A673 (cell line): ENCODE measurements around the gene DUOX1. TPM values are rescaled to one million over a fixed set of nuclear protein-coding genes. Genes with fewer than 3 reads are reported as not detected.

Source experiments
- BruUV-seq: library from RNA; stranded (reverse); fragments of 400-500 nt; replicated peaks from 2 replicates; lab custom pipeline; 2021; lab: Mats Ljungman, UMichigan
- CTCF ChIA-PET: fragments of 300-600 bp; sonication (Branson Sonifier 250); formaldehyde crosslinking; loops from one replicate; lab custom pipeline; 2022; ENCODE audit warnings: antibody characterized with exemption; lab: Charles Lee
- POLR2A ChIA-PET: fragments of 300-600 bp; sonication (Branson Sonifier 250); formaldehyde crosslinking; loops from one replicate; lab custom pipeline; 2022; ENCODE audit warnings: antibody characterized with exemption; ENCODE audit not compliant: low non-redundant PET; lab: Charles Lee
- DNase-seq: peaks from one replicate; pipeline ENCODE4 v3.0.0-alpha.2; 2015; ENCODE audit warnings: low spot score
- H3K27ac ChIP-seq: fragments of 200-600 bp; sonication (generic); 2 replicates; pipeline ENCODE4 v1.5.1; 2016; ENCODE audit warnings: mixed run types, low read depth, mild to moderate bottlenecking, mixed read lengths, antibody characterized with exemption, low read length; ENCODE audit not compliant: poor library complexity, severe bottlenecking
- H3K27me3 ChIP-seq: fragments of 200-600 bp; sonication (generic); replicated peaks from 2 replicates; pipeline ENCODE4 v1.6.1; 2017; ENCODE audit warnings: mixed run types, low read depth, mild to moderate bottlenecking, mixed read lengths, antibody characterized with exemption, low read length; ENCODE audit not compliant: insufficient read depth, poor library complexity
- H3K36me3 ChIP-seq: fragments of 200-600 bp; sonication (generic); 2 replicates; pipeline ENCODE4 v1.6.1; 2016; ENCODE audit warnings: mixed run types, mild to moderate bottlenecking, mixed read lengths, antibody characterized with exemption, low read length; ENCODE audit not compliant: insufficient read depth, poor library complexity, severe bottlenecking
- H3K4me1 ChIP-seq: fragments of 200-600 bp; sonication (generic); 2 replicates; pipeline ENCODE4 v1.6.1; 2017; ENCODE audit warnings: mixed run types, mild to moderate bottlenecking, mixed read lengths, antibody characterized with exemption, low read length; ENCODE audit not compliant: insufficient read depth, poor library complexity, severe bottlenecking
- H3K4me3 ChIP-seq: fragments of 200-600 bp; sonication (generic); 2 replicates; pipeline ENCODE4 v1.5.1; 2016; ENCODE audit warnings: low read depth, mixed run types, mild to moderate bottlenecking, mixed read lengths, low read length; ENCODE audit not compliant: poor library complexity, severe bottlenecking
- H3K9me3 ChIP-seq: fragments of 200-600 bp; sonication (generic); 2 replicates; pipeline ENCODE4 v1.6.1; 2016; ENCODE audit warnings: mixed run types, low read depth, mild to moderate bottlenecking, mixed read lengths, antibody characterized with exemption, low read length; ENCODE audit not compliant: poor library complexity, severe bottlenecking
- EZH2 ChIP-seq: fragments of 200-600 bp; sonication (generic); IDR thresholded peaks from 2 replicates; pipeline ENCODE4 v1.6.1; 2017; ENCODE audit warnings: borderline replicate concordance, low read depth, mild to moderate bottlenecking, mixed read lengths, antibody characterized with exemption, low read length; ENCODE audit not compliant: poor library complexity, severe bottlenecking
- intact Hi-C: fragments of 100-400 bp; cut with micrococcal nuclease; formaldehyde crosslinking; loops from one replicate; pipeline ENCODE4 v1.10.0; 2022; ENCODE audit not compliant: unreplicated experiment
- total RNA-seq: library from RNA; stranded (reverse); gene quantifications from 2 replicates; pipeline ENCODE4 v1.2.3, GENCODE V29; 2021
- TF ChIP-seq, protein P1 (sequence below): fragments of 300-800, 200-600 bp; sonication (generic); conservative IDR thresholded peaks from 2 replicates; pipeline ENCODE4 v1.5.1; 2017; ENCODE audit warnings: low read depth, mild to moderate bottlenecking, antibody characterized with exemption, low read length, moderate library complexity, mixed read lengths

Gene DUOX1
- total RNA-seq, 1 experiment from 2014 or later: 1.7 TPM

- no peak overlapping the region for H3K4me3 ChIP-seq
- BruUV-seq: no TSS peak
- TF ChIP-seq, protein P1, sequence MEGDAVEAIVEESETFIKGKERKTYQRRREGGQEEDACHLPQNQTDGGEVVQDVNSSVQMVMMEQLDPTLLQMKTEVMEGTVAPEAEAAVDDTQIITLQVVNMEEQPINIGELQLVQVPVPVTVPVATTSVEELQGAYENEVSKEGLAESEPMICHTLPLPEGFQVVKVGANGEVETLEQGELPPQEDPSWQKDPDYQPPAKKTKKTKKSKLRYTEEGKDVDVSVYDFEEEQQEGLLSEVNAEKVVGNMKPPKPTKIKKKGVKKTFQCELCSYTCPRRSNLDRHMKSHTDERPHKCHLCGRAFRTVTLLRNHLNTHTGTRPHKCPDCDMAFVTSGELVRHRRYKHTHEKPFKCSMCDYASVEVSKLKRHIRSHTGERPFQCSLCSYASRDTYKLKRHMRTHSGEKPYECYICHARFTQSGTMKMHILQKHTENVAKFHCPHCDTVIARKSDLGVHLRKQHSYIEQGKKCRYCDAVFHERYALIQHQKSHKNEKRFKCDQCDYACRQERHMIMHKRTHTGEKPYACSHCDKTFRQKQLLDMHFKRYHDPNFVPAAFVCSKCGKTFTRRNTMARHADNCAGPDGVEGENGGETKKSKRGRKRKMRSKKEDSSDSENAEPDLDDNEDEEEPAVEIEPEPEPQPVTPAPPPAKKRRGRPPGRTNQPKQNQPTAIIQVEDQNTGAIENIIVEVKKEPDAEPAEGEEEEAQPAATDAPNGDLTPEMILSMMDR: no peak
- no peak for TF ChIP-seq EZH2
- intact Hi-C loops: loop anchor here (5.0 to 10.0 kb wide), 2 partner anchors 147 to 534 kb away; no protein-coding TSS in a partner anchor
- no peak overlapping the region for H3K27ac ChIP-seq
- no peaks in the 10 kb centered on the region for H3K9me3 ChIP-seq
- H3K4me1 ChIP-seq: peaks cover 4% of the 10 kb centered on the region
- no peaks in the 10 kb centered on the region for H3K36me3 ChIP-seq
- peaks cover 10% of the 10 kb centered on the region for H3K27me3 ChIP-seq
- DNase-seq: no peak
- ChIA-PET POLR2A (no interaction called here), CTCF (interaction anchor here (0.8 to 1.4 kb wide), 4 partner anchors 8 to 308 kb away, joined by 4 to 10 read pairs (median 6); no protein-coding TSS in a partner anchor)
These were observed 10.8 kb upstream of the DUOX1 start for GRCh38 chr15:45118996-45119395.

DNA sequence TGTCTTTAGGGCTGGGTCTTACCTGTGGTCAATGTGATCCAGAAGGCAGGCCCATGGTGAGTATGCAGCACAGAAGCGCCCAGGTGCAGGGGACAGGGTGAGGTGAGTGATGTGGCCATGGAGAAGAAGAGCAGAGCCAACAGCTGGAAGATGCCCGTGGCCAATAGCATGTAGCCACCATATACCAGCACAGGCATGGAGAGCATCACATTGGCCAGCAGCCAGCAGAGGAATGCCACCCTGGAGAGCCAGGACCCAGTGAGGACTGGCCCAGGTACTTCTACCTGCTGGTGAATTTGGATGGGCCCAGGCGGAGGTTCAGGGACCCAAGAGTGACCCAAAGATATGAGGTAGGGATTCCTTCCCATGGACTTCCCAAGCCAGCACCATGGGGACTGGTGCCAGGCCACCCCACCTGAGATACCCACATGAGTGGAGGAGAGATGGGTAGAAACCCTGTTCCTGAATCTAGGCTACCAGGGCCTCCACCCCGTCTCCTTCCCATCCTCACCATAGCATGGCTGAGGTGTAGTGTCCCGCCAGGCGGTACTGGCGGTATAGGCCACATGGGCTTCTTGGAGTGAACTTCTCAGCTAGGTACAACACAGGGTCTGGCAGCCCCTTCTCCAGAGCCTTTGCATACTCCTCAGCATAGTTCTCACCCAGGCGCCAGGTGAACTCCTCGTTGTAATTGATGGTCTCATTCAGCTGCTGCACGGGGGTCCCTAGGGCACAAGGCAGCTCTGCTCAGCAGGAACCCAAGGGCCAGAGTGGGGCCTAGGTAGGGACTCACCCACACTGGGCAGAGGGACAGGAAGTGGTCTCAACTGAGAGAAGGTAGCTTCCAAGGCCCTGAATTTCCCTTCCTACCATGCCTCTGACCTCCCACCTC lies 9.5 kb upstream of the DUOX1 start:
- H3K4me3 ChIP-seq: no peak overlapping the region
- intact Hi-C loops: no loop called here
- no peaks in the 10 kb centered on the region for H3K27me3 ChIP-seq
- BruUV-seq: no TSS peak
- H3K9me3 ChIP-seq: no peaks in the 10 kb centered on the region
- no peaks in the 10 kb centered on the region for H3K36me3 ChIP-seq
- POLR2A ChIA-PET: no interaction called here
- H3K27ac ChIP-seq: no peak overlapping the region
- TF ChIP-seq, protein P1: no peak
- TF ChIP-seq EZH2: no peak
- CTCF ChIA-PET: no interaction called here
- DNase-seq: no peak
- peaks cover 4% of the 10 kb centered on the region for H3K4me1 ChIP-seq

- Histone ChIP-seq H3K4me3 (no peak overlapping the region), H3K4me1 (peaks cover 4% of the 10 kb centered on the region), H3K36me3 (no peaks in the 10 kb centered on the region), H3K27ac (no peak overlapping the region), H3K27me3 (no peaks in the 10 kb centered on the region), H3K9me3 (no peaks in the 10 kb centered on the region)
- intact Hi-C loops: no loop called here
- ChIA-PET POLR2A (no interaction called here), CTCF (no interaction called here)
- no peak for DNase-seq
- BruUV-seq: no TSS peak
- TF ChIP-seq, protein P1: no peak
- no peak for TF ChIP-seq EZH2
These were observed 8.8 kb upstream of the DUOX1 start for GRCh38 chr15:45121020-45121419.
